SK-N-SH treated with all-trans-retinoic acid at 6 μM for 48 hours (cell line): ENCODE data around the gene TNFSF13.

ENCODE experiments used
- ATAC-seq: fragments of 200-7000 bp; cut with Tn5 transposase; 3 replicates; pipeline ENCODE4 v1.9.1; 2020; ENCODE audit warnings: mild to moderate bottlenecking, moderate library complexity
- ARNTL ChIP-seq: fragments of 450-650 bp; formaldehyde crosslinking; IDR thresholded peaks from 2 replicates; pipeline ENCODE4 v1.5.0; 2020; ENCODE audit warnings: low read depth, mild to moderate bottlenecking, moderate library complexity, borderline replicate concordance
- BACH2 ChIP-seq: fragments of 250-450 bp; sonication (Bioruptor Pico); IDR thresholded peaks from 2 replicates; pipeline ENCODE4 v1.9.0; 2021; ENCODE audit warnings: mild to moderate bottlenecking, borderline replicate concordance
- CSDC2 ChIP-seq: fragments of 250-450 bp; sonication (Bioruptor Pico); IDR thresholded peaks from 2 replicates; pipeline ENCODE4 v1.5.0; 2020; ENCODE audit warnings: mild to moderate bottlenecking, moderate library complexity
- CSRNP3 ChIP-seq: fragments of 250-450 bp; sonication (Bioruptor Pico); IDR thresholded peaks from 2 replicates; pipeline ENCODE4 v1.5.1; 2021; ENCODE audit warnings: mild to moderate bottlenecking, moderate library complexity
- ESRRG ChIP-seq: fragments of 250-450 bp; sonication (Bioruptor Pico); IDR thresholded peaks from 2 replicates; pipeline ENCODE4 v1.6.1; 2021; ENCODE audit warnings: mild to moderate bottlenecking
- GLIS3 ChIP-seq: fragments of 250-450 bp; sonication (Bioruptor Pico); IDR thresholded peaks from 2 replicates; pipeline ENCODE4 v1.5.0; 2020; ENCODE audit warnings: mild to moderate bottlenecking, moderate library complexity
- ISL1 ChIP-seq: fragments of 250-450 bp; sonication (Bioruptor Pico); IDR thresholded peaks from 2 replicates; pipeline ENCODE4 v2.1.2; 2022; ENCODE audit warnings: mild to moderate bottlenecking, moderate library complexity
- POU6F1 ChIP-seq: fragments of 250-450 bp; sonication (Bioruptor Pico); IDR thresholded peaks from 2 replicates; pipeline ENCODE4 v1.8.0; 2021; ENCODE audit warnings: low read depth, mild to moderate bottlenecking, moderate library complexity, borderline replicate concordance
- RARB ChIP-seq: fragments of 250-450 bp; sonication (Bioruptor Pico); IDR thresholded peaks from 2 replicates; pipeline ENCODE4 v1.8.0; 2021; ENCODE audit warnings: mild to moderate bottlenecking, moderate library complexity
- SNAI2 ChIP-seq: fragments of 250-450 bp; sonication (Bioruptor Pico); IDR thresholded peaks from 2 replicates; pipeline ENCODE4 v1.5.0; 2020; ENCODE audit warnings: mild to moderate bottlenecking, moderate library complexity
- TCF4 ChIP-seq: fragments of 250-450 bp; sonication (Bioruptor Pico); IDR thresholded peaks from 2 replicates; pipeline ENCODE4 v1.8.0; 2021; ENCODE audit warnings: mild to moderate bottlenecking, moderate library complexity, borderline replicate concordance
- TOX ChIP-seq: fragments of 250-450 bp; sonication (Bioruptor Pico); IDR thresholded peaks from 2 replicates; pipeline ENCODE4 v1.8.0; 2021; ENCODE audit warnings: mild to moderate bottlenecking, moderate library complexity, borderline replicate concordance
- ZC3H10 ChIP-seq: fragments of 250-450 bp; sonication (Bioruptor Pico); IDR thresholded peaks from 2 replicates; pipeline ENCODE4 v1.5.1; 2021; ENCODE audit warnings: mild to moderate bottlenecking, moderate library complexity
- ZFP30 ChIP-seq: fragments of 450-650 bp; formaldehyde crosslinking; IDR thresholded peaks from 2 replicates; pipeline ENCODE4 v1.5.0; 2022; ENCODE audit warnings: mild to moderate bottlenecking, moderate library complexity
- ZNF565 ChIP-seq: fragments of 450-650 bp; formaldehyde crosslinking; conservative IDR thresholded peaks from 2 replicates; pipeline ENCODE4 v1.5.0; 2020; ENCODE audit warnings: low read depth, mild to moderate bottlenecking, moderate library complexity
- ZNF70 ChIP-seq: fragments of 450-650 bp; formaldehyde crosslinking; IDR thresholded peaks from 2 replicates; pipeline ENCODE4 v1.5.0; 2020; ENCODE audit warnings: mild to moderate bottlenecking, moderate library complexity
- ZNF8 ChIP-seq: fragments of 450-650 bp; formaldehyde crosslinking; IDR thresholded peaks from 2 replicates; pipeline ENCODE4 v1.5.0; 2020; ENCODE audit warnings: mild to moderate bottlenecking, moderate library complexity
- TF ChIP-seq, protein P1 (sequence below): fragments of 250-450 bp; sonication (Bioruptor Pico); IDR thresholded peaks from 2 replicates; pipeline ENCODE4 v1.8.0; 2020; ENCODE audit warnings: mild to moderate bottlenecking, moderate library complexity, borderline replicate concordance
- TF ChIP-seq, protein P2 (sequence below): fragments of 250-450 bp; sonication (Bioruptor Pico); IDR thresholded peaks from 2 replicates; pipeline ENCODE4 v1.5.1; 2020; ENCODE audit warnings: low read depth, mild to moderate bottlenecking, moderate library complexity

Gene TNFSF13

DNA sequence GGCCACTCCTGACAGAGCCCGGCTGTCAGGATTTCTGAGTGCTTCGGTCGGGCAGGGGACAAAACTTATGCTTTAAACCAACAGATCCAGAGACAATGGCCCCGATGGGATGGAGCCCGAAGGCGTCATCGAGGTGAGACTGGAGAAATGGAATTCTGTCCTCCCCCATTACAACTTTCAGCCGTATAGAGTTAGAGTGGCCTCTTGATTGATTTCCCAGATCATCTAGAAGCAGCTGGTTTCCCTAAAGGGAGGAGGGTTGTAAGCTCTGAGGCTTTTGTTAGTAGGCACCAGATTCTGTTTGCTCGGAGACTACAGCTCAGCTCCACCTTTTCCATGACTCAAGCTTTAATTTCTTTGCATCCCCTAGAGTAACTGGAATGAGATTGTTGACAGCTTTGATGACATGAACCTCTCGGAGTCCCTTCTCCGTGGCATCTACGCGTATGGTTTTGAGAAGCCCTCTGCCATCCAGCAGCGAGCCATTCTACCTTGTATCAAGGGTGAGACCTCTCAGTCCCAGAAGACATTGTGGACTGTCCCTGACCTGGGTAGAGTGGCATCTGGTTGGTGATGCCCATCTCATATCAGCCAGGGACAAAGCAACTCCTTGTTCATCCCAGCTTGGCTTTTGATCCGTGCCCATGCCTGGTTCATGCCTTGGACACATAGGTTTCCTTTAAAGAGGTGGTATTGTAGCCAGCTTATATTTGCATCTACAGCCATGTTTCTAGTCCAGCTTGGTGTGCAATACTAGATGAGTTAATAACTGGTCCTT lies 15.8 kb downstream of the TNFSF13 start:
- ATAC-seq = no peak
- TF ChIP-seq ISL1 (CRISPR knock-in tag) (no peak), SNAI2 (CRISPR knock-in tag) (no peak), CSDC2 (CRISPR knock-in tag) (no peak)
- TF ChIP-seq, protein P1, sequence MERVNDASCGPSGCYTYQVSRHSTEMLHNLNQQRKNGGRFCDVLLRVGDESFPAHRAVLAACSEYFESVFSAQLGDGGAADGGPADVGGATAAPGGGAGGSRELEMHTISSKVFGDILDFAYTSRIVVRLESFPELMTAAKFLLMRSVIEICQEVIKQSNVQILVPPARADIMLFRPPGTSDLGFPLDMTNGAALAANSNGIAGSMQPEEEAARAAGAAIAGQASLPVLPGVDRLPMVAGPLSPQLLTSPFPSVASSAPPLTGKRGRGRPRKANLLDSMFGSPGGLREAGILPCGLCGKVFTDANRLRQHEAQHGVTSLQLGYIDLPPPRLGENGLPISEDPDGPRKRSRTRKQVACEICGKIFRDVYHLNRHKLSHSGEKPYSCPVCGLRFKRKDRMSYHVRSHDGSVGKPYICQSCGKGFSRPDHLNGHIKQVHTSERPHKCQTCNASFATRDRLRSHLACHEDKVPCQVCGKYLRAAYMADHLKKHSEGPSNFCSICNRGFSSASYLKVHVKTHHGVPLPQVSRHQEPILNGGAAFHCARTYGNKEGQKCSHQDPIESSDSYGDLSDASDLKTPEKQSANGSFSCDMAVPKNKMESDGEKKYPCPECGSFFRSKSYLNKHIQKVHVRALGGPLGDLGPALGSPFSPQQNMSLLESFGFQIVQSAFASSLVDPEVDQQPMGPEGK (CRISPR knock-in tag) = no peak
- TF ChIP-seq, all 23 proteins: peak for 0

DNA sequence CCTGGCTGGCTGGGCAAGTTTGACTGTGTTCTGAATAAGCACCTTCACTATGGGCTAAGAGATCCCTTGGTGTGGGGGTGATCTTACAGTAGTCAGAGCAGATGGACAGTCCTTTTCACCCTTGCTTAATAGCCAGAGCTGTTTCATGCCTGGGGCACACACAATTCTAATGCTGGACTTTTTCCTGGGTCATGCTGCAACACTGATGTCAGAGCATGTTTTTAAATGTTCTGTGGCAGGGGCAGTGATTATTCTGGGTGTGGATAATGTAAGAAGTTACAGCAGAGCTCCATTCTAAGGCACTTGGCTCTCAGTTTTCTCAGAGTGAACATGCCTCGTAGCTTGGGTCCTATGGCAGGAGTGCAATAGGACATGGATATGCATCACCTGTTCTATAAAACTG lies 16.9 kb downstream of the TNFSF13 start:
- no peak for ATAC-seq
- TF ChIP-seq TCF4 (CRISPR knock-in tag) = no peak
- TF ChIP-seq ZFP30 (CRISPR knock-in tag) = no peak

DNA sequence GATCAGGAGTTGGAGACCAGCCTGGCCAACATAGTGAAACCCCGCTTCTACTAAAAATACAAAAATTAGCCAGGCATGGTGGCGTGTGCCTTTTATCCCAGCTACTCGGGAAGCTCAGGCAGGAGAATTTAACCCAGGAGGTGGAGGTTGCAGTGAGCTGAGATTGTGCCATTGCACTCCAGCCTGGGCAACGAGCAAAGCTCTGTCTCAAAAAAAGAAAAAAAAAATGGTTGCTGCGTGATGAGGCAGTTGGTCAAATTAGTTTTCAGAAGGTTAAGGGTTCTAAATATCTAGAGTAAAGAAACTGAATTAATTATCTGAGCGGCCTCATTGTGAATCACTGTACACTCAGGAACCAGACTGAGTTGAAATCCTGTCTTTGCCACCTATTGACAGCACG lies 17.4 kb downstream of the TNFSF13 start:
- no peak for ATAC-seq
- no peak for TF ChIP-seq ZC3H10 (CRISPR knock-in tag)
- TF ChIP-seq, protein P2, sequence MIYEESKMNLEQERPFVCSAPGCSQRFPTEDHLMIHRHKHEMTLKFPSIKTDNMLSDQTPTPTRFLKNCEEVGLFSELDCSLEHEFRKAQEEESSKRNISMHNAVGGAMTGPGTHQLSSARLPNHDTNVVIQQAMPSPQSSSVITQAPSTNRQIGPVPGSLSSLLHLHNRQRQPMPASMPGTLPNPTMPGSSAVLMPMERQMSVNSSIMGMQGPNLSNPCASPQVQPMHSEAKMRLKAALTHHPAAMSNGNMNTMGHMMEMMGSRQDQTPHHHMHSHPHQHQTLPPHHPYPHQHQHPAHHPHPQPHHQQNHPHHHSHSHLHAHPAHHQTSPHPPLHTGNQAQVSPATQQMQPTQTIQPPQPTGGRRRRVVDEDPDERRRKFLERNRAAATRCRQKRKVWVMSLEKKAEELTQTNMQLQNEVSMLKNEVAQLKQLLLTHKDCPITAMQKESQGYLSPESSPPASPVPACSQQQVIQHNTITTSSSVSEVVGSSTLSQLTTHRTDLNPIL (CRISPR knock-in tag) = no peak
- TF ChIP-seq GLIS3 (CRISPR knock-in tag) = no peak
- no peak for TF ChIP-seq ZNF8 (CRISPR knock-in tag)
- no peak for TF ChIP-seq ARNTL (CRISPR knock-in tag)
- TF ChIP-seq RARB (CRISPR knock-in tag) = no peak
- TF ChIP-seq BACH2 = no peak
- TF ChIP-seq ESRRG (CRISPR knock-in tag) = no peak
- TF ChIP-seq TOX (CRISPR knock-in tag) = no peak
- TF ChIP-seq, protein P1 (CRISPR knock-in tag) = no peak
- TF ChIP-seq POU6F1 (CRISPR knock-in tag) = no peak
- TF ChIP-seq ZNF70 = no peak
- TF ChIP-seq SNAI2 (CRISPR knock-in tag) = no peak
- TF ChIP-seq ZNF565 = no peak
- TF ChIP-seq CSRNP3 (CRISPR knock-in tag) = no peak
- no peak for TF ChIP-seq CSDC2 (CRISPR knock-in tag)

GRCh38 chr17:7576432-7576937 lies 17.9 kb downstream of the TNFSF13 start:
- TF ChIP-seq TOX (CRISPR knock-in tag) = no peak
- no peak for TF ChIP-seq ZC3H10 (CRISPR knock-in tag)
- TF ChIP-seq BACH2 = no peak
- TF ChIP-seq, all 23 proteins: peak for 0
- no peak for ATAC-seq
